Activated CD8-positive, alpha-beta T cell treated with anti-CD3 and anti-CD28 coated beads, Interleukin-2, amount 10 ng/mL, durations not matched to agents 7 days and 5 days (primary cell): ENCODE data around the gene UCKL1. TPM values are rescaled to one million over a fixed set of nuclear protein-coding genes. Genes with fewer than 3 reads are reported as not detected.
"Not testable (repeated sequence)": the region's sequence is repeated elsewhere in the genome, so short reads cannot be mapped to it uniquely, and the experiment has no call there.

Experiments used
- ATAC-seq: fragments of 150-1000 bp; cut with Tn5 transposase; one replicate; pipeline ENCODE4 v1.10.0; 2021; ENCODE audit warnings: moderate library complexity
- CTCF ChIA-PET: fragments of 350-600 bp; sonication (Branson Sonifier 250); formaldehyde crosslinking; loops from one replicate; lab custom pipeline; 2021; ENCODE audit warnings: antibody characterized with exemption; lab: Charles Lee
- POLR2A ChIA-PET: fragments of 350-600 bp; sonication (Branson Sonifier 250); formaldehyde crosslinking; loops from one replicate; lab custom pipeline; 2021; ENCODE audit warnings: antibody characterized with exemption; lab: Charles Lee
- DNase-seq: peaks from one replicate; pipeline ENCODE4 v3.0.0-alpha.2; 2020
- H3K27ac Mint-ChIP-seq: one replicate; pipeline ENCODE4 v1.8.0; 2021; ENCODE audit warnings: mild to moderate bottlenecking, mixed read lengths
- H3K27me3 Mint-ChIP-seq: one replicate; pipeline ENCODE4 v1.8.0; 2021; ENCODE audit warnings: low read depth, mixed read lengths
- H3K36me3 Mint-ChIP-seq: one replicate; pipeline ENCODE4 v1.8.0; 2021; ENCODE audit warnings: low read depth, mixed read lengths
- H3K4me1 Mint-ChIP-seq: one replicate; pipeline ENCODE4 v1.8.0; 2021; ENCODE audit warnings: low read depth, mixed read lengths
- H3K4me3 Mint-ChIP-seq: one replicate; pipeline ENCODE4 v1.8.0; 2021; ENCODE audit warnings: mild to moderate bottlenecking, mixed read lengths
- H3K9me3 Mint-ChIP-seq: one replicate; pipeline ENCODE4 v1.8.0; 2022; ENCODE audit warnings: mixed read lengths; ENCODE audit not compliant: insufficient read depth
- total RNA-seq, 2 experiments: library from RNA; stranded (reverse); gene quantifications; one replicate each; pipeline ENCODE4 v1.2.3, GENCODE V29; 2021

UCKL1 gene
- total RNA-seq, 2 experiments from 2014 or later = 41.1 to 45.4 TPM

DNA sequence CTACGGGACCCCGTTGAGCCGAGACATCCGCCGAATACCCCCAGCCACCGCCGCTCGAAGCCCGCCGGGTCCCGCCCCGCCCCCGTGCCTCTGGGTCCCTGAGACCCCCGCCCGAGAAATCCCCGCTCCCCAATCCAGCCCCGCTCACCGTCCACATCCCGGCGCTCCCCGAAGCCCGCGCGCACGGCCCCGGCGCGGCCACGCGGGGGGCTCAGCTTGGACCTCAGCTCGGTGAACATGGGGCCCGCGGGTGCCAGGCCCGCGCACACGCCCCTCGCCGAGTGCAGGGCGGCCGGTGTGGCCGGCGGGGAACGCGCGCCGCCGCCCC, 23.0 kb upstream of the UCKL1 start:
- Mint-ChIP-seq H3K27ac (peak overlapping the region; percentile 83), H3K4me3 (peak overlapping the region; percentile 76), H3K9me3 (no peaks in the 10 kb centered on the region), H3K27me3 (no peaks in the 10 kb centered on the region), H3K36me3 (peaks cover 31% of the 10 kb centered on the region), H3K4me1 (peaks cover 64% of the 10 kb centered on the region)
- POLR2A ChIA-PET = interaction anchor here (0.8 to 4.0 kb wide), 4 partner anchors 23 to 114 kb away, joined by 3 to 77 read pairs (median 6); partner anchors contain the start of genes C20orf204, TPD52L2 and UCKL1
- CTCF ChIA-PET = interaction anchor here (0.8 to 4.4 kb wide), 12 partner anchors 13 to 277 kb away, joined by 3 to 197 read pairs (median 4); partner anchors contain the start of genes ARFRP1, C20orf204, PCMTD2 and UCKL1
- ATAC-seq (no peak), DNase-seq (no peak)

DNA sequence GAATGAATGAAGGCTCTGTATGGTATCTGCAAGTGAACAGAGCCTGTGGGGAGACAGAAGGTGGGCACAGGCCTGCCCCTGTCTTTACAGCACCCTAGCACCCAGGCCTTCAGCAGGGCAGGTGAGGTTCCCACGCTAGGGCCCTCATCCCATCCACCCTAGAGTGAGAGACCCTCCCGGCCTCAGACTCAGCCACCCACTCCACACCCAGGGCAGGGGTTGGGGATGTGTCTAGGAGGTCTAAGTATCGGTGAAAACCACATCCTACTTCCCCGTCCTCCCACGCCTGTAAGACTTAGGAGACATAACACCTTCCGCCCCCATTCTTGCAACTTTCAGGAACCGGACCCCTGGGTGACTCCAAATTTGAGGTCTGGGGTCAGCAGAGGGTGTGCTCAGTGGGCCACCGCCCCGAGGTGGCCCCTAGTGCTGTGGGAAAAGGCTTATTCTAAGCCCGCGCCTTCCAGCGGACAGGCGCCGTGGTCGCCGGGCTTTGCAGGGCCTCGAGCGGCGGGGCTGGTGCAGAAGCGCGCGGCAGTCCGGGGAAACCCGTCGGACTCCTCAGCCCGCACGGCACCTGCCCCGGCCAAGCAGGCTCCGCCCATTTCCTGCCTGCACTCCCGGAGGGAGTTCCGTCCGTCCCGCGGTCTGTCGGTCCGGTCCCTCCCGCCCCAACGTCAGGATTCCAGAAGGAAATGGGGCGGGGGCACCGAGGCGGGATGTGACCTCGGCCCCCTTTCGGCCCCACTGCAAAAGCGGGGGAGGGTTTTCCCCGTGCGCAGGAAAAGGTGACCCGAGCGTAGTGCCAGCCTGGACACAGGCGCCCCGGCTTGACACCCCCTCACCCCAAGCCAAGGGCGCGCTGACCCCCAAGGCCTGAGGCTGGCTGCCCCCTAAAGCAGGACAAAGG, 22.4 kb upstream of the UCKL1 start:
- Mint-ChIP-seq H3K36me3 (peaks cover 34% of the 10 kb centered on the region), H3K27ac (peak overlapping the region; percentile 83), H3K4me1 (peaks cover 69% of the 10 kb centered on the region), H3K9me3 (no peaks in the 10 kb centered on the region), H3K4me3 (peak overlapping the region; percentile 76), H3K27me3 (no peaks in the 10 kb centered on the region)
- peak; percentile 8 for ATAC-seq
- ChIA-PET POLR2A (interaction anchor here (0.8 to 4.0 kb wide), 6 partner anchors 32 to 114 kb away, joined by 3 to 77 read pairs (median 6); partner anchors contain the start of genes C20orf204 and TPD52L2), CTCF (interaction anchor here (0.8 to 4.4 kb wide), 15 partner anchors 14 to 337 kb away, joined by 3 to 197 read pairs (median 3); partner anchors contain the start of genes ARFRP1, C20orf204, UCKL1 and ZGPAT)
- peak; percentile 73 for DNase-seq

DNA sequence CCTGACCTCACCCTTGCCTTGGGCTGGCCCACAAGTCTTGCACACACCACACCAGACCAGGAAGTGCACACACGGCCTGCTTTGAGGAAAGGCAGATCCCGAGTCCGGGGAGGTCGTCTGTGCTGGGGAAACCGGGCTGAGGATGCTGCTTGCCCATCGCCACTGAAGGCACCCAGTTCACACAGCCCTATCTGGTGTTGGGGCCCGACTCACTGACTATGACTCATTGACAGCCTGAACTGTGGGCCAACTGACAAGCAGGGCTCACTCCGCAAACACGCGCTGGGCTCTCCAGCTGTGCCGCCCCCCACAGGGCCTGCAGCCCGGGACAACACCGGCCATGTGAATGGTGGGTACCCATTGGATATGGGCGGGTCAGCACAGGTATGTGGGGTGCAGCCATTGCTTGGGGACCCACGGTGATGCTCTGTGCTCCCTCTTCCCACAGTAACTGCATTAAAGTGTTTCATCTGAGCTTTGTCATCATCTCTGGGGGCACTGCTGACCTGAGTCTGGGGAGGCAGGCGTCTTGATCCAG, 21.6 kb upstream of the UCKL1 start:
- Mint-ChIP-seq H3K4me1 (peaks cover 66% of the 10 kb centered on the region), H3K36me3 (peaks cover 28% of the 10 kb centered on the region), H3K27ac (peak overlapping the region; percentile 83), H3K4me3 (peak overlapping the region; percentile 76), H3K9me3 (no peaks in the 10 kb centered on the region), H3K27me3 (no peaks in the 10 kb centered on the region)
- peak; percentile 77 for DNase-seq
- peak; percentile 44 for ATAC-seq
- CTCF ChIA-PET = interaction anchor here (0.7 to 1.7 kb wide), 9 partner anchors 9 to 336 kb away, joined by 3 to 20 read pairs (median 3); no protein-coding TSS in a partner anchor
- POLR2A ChIA-PET = interaction anchor here (0.8 to 2.0 kb wide), 3 partner anchors 56 to 61 kb away, joined by 3 to 13 read pairs (median 4); no protein-coding TSS in a partner anchor

DNA sequence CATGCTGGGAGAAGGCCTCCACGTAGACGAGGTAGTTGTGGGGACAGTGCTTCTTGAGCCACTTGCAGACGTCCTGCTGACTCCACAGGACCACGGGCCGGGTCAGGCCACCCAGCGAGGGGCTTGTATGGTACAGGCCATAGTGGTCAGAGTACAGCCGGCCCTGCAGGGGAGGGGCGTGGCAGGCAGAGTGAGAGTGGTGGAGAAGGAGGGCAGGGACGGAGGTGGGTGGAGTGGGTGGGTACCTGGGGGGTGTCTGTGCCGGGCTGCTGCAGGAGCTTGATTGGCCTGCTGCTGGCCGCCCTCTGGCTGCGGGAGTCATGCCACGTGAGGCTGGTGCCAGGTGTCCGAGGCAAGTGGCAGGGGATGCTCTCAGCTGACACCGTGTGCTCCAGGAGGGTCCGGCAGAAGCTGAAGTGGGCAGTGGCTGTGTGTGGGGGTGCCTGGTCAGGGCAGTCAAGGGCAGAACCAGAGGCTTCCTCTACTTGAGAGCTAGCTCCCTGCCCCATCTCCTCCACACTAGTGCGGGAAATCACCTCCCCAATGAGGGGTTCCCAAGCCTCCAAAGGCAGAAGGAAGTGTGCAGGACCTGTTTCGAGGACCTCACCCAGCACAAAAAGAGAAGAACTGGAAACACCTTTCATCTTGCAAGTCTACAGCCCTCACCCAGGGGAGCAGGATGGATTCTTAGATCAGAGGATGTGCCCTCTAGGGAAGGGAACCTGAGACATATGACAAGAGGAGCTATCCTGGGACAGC, 20.9 kb upstream of the UCKL1 start:
- Mint-ChIP-seq H3K4me3 (peak overlapping the region; percentile 76), H3K9me3 (no peaks in the 10 kb centered on the region), H3K4me1 (peaks cover 61% of the 10 kb centered on the region), H3K36me3 (peaks cover 22% of the 10 kb centered on the region), H3K27ac (peak overlapping the region; percentile 83), H3K27me3 (no peaks in the 10 kb centered on the region)
- DNase-seq = no peak
- ChIA-PET POLR2A (interaction anchor here (0.8 to 2.0 kb wide), 3 partner anchors 57 to 62 kb away, joined by 3 to 13 read pairs (median 4); no protein-coding TSS in a partner anchor), CTCF (interaction anchor here (0.7 to 1.7 kb wide), 9 partner anchors 9 to 335 kb away, joined by 3 to 20 read pairs (median 3); no protein-coding TSS in a partner anchor)
- no peak for ATAC-seq

DNA sequence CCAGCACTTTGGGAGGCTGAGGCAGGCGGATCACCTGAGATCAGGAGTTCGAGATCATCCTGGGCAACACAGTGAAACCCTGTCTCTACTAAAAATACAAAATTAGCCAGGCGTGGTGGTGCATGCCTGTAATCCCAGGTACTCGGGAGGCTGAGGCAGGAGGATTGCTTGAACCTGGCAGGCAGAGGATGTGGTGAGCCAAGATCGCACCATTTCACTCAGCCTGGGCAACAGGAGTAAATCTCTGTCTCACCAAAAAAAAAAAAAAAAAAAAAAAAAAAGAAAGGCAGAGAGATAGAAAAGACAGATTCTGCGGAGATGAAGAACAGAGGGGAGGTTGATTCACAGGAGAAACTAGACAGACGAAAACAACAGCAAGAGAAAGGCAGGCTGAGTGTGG, 20.3 kb upstream of the UCKL1 start:
- not testable (repeated sequence) for H3K27me3 Mint-ChIP-seq, DNase-seq, ATAC-seq, H3K9me3 Mint-ChIP-seq
- ChIA-PET POLR2A (interaction anchor here (2.0 kb wide), 1 partner anchor 62 kb away, joined by 13 read pairs; no protein-coding TSS in a partner anchor), CTCF (interaction anchor here (1.7 to 3.7 kb wide), 2 partner anchors 62 kb away, joined by 17 to 20 read pairs; no protein-coding TSS in a partner anchor)
- Mint-ChIP-seq H3K4me3 (peak overlapping the region; percentile 30), H3K36me3 (peaks cover 20% of the 10 kb centered on the region), H3K4me1 (peaks cover 58% of the 10 kb centered on the region), H3K27ac (peak overlapping the region; percentile 83)

DNA sequence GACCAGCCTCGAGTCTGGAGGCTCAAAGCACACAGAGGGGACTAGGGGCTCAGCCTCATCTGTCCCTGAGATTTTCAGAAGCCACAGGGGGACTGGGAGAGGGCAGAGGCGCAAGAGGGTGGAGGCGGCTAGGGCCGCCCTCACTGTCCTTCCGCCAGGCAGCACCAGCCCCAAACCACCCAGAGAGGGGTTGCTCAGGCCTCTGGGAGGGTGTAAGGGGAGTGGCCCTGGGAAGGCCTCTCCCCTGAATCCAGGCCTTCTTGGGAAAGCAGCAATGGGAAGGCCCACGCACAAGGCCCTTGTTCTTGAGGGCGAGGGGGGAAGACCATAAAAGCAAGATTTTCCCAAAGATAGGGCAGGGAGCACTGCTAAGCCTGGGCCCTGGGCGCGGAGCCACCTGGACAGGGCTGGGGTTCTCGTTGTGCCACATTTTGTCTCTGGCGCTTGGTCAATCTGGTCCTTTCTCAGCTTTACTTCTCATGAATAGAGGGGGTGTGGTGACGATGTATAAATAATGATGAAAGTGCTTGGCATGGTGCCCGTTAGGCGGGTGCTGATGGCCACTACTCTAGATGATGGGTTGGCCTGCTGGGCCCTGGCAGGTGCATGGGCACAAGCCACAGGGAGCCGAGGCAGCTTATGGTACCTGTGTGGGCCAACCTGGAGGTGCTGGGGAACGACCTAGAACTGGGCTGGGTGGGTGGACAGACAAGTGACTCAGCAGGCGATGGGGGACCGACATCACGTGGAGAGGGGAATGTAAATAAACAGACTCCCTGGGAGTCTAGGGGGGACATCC, 18.4 kb upstream of the UCKL1 start:
- ATAC-seq (no peak), DNase-seq (no peak)
- CTCF ChIA-PET = interaction anchor here (0.6 to 3.7 kb wide), 19 partner anchors 12 to 454 kb away, joined by 3 to 17 read pairs (median 4); partner anchors contain the start of genes ARFRP1, C20orf204, PPDPF and PTK6
- H3K27me3 Mint-ChIP-seq = no peaks in the 10 kb centered on the region
- peaks cover 50% of the 10 kb centered on the region for H3K4me1 Mint-ChIP-seq
- H3K27ac Mint-ChIP-seq = no peak overlapping the region
- H3K9me3 Mint-ChIP-seq = no peaks in the 10 kb centered on the region
- POLR2A ChIA-PET = interaction anchor here (0.8 kb wide), 1 partner anchor 18 kb away, joined by 3 read pairs; the partner anchor contains the start of gene UCKL1
- H3K36me3 Mint-ChIP-seq = peaks cover 20% of the 10 kb centered on the region
- H3K4me3 Mint-ChIP-seq = no peak overlapping the region

DNA sequence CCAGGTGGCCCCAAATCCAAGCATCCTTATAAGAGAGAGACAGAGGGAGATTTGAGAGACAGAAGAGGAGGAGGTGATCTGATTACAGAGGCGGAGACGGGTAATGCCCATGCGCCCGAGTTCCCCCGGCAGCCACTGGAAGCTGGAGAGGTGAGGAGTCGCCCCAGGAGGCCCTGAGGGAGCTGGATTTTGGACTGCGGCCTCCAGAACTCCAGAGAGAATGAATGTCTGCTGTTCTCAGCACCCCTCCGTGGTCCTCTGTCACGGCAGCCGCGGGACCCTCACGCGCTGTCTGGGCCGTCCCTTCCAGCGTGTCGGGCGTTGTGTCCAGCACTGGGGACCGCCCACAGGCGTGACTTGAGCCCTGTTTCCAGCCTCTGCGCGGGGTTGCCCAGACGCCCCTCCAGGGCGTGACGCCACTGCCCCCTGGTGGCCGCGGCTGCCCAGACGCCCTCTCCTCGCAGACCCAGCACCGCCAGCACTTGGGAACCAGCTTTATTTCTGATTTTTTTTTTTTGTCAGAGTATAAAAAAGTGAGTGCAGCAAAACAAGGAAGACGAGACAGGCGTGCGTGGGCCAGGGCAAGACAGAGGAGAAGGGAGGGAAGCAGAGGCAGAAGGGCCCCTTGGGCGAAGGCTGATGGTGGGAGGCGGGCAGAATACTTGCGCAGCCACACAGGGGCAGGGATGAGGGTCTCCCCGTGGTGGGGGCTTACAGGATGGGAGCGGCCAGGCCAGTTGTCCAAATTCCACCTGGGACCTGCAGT, 17.6 kb upstream of the UCKL1 start:
- no peaks in the 10 kb centered on the region for H3K9me3 Mint-ChIP-seq
- H3K4me3 Mint-ChIP-seq = no peak overlapping the region
- CTCF ChIA-PET = interaction anchor here (0.6 to 3.7 kb wide), 22 partner anchors 12 to 456 kb away, joined by 3 to 17 read pairs (median 3); partner anchors contain the start of genes ARFRP1, C20orf204, PPDPF and PTK6
- peak; percentile 79 for DNase-seq
- no peaks in the 10 kb centered on the region for H3K27me3 Mint-ChIP-seq
- peaks cover 20% of the 10 kb centered on the region for H3K36me3 Mint-ChIP-seq
- POLR2A ChIA-PET = no interaction called here
- H3K4me1 Mint-ChIP-seq = peaks cover 52% of the 10 kb centered on the region
- H3K27ac Mint-ChIP-seq = no peak overlapping the region
- ATAC-seq = peak; percentile 54

DNA sequence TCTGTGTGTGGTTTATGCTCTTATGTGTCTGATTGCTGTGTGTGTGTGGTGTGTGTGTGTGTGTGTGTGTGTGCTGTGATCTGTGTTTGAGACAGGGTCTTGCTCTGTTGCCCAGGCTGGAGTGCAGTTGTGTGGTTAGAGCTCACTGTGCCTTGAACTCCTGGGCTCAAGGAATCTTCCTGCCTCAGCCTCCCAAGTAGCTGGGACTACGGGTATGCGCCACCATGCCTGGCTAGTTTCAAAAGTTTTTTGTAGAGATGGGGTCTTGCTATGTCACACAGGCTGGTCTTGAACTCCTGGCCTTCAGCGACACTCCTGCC, 16.9 kb upstream of the UCKL1 start:
- Mint-ChIP-seq H3K36me3 (peaks cover 23% of the 10 kb centered on the region), H3K4me3 (no peak overlapping the region), H3K27me3 (no peaks in the 10 kb centered on the region), H3K27ac (no peak overlapping the region), H3K9me3 (no peaks in the 10 kb centered on the region), H3K4me1 (peaks cover 54% of the 10 kb centered on the region)
- POLR2A ChIA-PET = interaction anchor here (1.1 kb wide), 1 partner anchor 9 kb away, joined by 3 read pairs; no protein-coding TSS in a partner anchor
- DNase-seq = no peak
- CTCF ChIA-PET = interaction anchor here (0.7 to 3.7 kb wide), 11 partner anchors 9 to 455 kb away, joined by 3 to 17 read pairs (median 8); partner anchors contain the start of genes C20orf204, PTK6 and UCKL1
- ATAC-seq = no peak

DNA sequence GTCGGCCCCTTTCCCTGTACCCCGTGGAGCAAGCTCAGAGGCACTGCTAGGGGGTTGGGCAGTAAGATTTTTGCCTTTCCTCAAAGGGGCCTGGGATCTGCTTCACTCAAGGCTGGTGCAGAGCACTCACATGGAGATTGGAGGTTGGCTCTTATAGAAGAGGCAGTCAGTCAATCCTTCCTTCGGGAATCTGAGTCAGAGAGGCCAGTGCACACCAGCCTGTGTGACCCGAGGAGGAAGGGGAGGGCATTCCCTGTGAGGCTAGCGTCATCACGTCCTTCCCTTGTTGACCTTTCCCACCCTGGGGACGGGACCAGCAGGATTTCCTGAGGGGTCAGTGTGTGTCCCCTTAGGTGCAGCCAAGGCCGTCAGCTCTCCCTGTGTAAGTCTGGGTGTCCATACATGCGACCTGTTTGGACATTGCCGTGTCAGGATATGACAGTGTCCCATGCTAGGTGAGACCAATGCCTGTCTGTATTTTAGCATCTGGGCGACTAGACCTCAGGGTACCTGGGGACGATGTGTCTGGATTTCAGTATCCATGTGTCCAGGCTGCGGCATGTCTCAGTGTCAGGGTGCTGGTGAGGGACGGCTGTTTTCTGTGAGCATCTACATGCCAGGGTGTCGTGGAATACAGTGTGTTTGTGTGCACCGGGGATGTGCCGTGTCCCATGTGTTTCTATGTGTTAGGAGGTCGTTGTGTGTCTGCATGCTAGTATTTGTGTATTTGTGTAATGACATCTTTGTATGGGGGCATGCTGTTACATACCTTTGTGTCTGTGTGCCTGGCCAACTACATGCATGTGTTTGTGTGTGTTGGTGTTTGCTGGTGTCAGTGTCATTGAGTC, 16.3 kb upstream of the UCKL1 start:
- Mint-ChIP-seq H3K4me1 (peaks cover 48% of the 10 kb centered on the region), H3K36me3 (peaks cover 28% of the 10 kb centered on the region), H3K4me3 (no peak overlapping the region), H3K9me3 (no peaks in the 10 kb centered on the region), H3K27ac (no peak overlapping the region), H3K27me3 (no peaks in the 10 kb centered on the region)
- ATAC-seq (no peak), DNase-seq (no peak)
- CTCF ChIA-PET = interaction anchor here (0.7 to 3.7 kb wide), 6 partner anchors 10 to 435 kb away, joined by 3 to 17 read pairs (median 8); partner anchors contain the start of genes C20orf204, PTK6 and UCKL1
- POLR2A ChIA-PET = interaction anchor here (1.1 kb wide), 1 partner anchor 9 kb away, joined by 3 read pairs; no protein-coding TSS in a partner anchor
